ENCODE measurements around the gene PPIF.

PPIF gene

DNA sequence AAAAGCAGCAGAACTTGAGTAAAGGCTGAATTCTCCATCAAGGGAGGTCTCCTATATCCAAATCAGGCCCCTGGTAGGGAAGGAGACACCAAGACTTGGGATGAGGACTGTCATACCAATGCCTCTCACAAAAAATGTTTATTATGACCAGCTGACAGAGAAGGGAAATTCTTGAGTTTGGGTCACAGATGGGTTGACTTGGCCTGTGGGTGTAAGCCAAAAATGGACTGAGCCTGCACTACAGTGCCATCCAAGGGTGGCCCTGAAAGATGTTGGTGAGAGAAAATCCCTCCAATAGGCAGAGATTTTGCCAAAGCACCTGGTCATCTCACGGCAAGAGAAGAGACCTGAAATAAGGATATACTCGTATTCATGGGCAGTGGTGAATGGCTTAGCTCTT lies 27.0 kb upstream of the PPIF start:
- TF ChIP-seq GATA2 (IDR thresholded peaks at IDR 0.05; ENCODE audit: low read depth, low read length) (no peak), GATA3 (IDR thresholded peaks at IDR 0.05; ENCODE audit: low read depth, low read length) (no peak)

DNA sequence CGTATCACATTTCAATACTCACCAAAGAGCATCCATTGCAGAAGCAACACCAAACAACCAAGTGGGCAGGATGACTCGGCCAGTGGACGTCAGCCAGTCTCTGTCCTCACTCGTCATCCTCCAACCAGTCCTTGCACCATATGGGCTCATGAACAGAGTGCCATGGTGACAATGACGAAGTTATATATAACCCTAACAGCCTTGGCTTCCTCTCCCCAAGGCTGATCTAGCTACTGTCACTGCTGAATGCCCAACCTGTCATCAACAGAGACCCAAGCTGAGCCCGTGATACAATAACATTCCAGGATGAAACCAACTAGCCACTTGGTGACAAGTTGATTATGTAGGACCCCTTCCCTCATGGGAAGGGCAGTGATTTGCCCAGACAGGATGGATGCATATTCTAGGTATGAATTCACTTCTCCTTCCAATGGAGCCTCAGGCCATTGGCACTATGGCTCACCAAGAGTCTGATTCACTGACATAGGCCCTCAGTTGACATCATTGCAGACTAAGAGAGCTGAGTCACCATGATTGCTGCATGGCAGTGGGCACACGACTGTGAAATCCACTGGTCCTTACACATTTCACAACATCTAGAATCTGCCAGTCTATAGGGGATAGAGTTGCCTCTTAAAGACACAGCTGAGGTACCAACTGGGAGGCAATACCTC lies 26.3 kb upstream of the PPIF start:
- no peak for TF ChIP-seq GATA2 (IDR thresholded peaks at IDR 0.05; ENCODE audit: low read depth, low read length)
- no peak for TF ChIP-seq GATA3 (IDR thresholded peaks at IDR 0.05; ENCODE audit: low read depth, low read length)

- TF ChIP-seq GATA2 (IDR thresholded peaks at IDR 0.05; ENCODE audit: low read depth, low read length) (no peak), GATA3 (IDR thresholded peaks at IDR 0.05; ENCODE audit: low read depth, low read length) (no peak)
Measured at GRCh38 chr10:79321494-79321882, 25.8 kb upstream of the PPIF start.

GRCh38 chr10:79321951-79322350 lies 25.3 kb upstream of the PPIF start:
- TF ChIP-seq GATA3 (IDR thresholded peaks at IDR 0.05; ENCODE audit: low read depth, low read length) (no peak), GATA2 (IDR thresholded peaks at IDR 0.05; ENCODE audit: low read depth, low read length) (no peak)

GRCh38 chr10:79322616-79323543 lies 24.4 kb upstream of the PPIF start:
- TF ChIP-seq GATA2 (IDR thresholded peaks at IDR 0.05; ENCODE audit: low read depth, low read length) (no peak), GATA3 (IDR thresholded peaks at IDR 0.05; ENCODE audit: low read depth, low read length) (no peak)

DNA sequence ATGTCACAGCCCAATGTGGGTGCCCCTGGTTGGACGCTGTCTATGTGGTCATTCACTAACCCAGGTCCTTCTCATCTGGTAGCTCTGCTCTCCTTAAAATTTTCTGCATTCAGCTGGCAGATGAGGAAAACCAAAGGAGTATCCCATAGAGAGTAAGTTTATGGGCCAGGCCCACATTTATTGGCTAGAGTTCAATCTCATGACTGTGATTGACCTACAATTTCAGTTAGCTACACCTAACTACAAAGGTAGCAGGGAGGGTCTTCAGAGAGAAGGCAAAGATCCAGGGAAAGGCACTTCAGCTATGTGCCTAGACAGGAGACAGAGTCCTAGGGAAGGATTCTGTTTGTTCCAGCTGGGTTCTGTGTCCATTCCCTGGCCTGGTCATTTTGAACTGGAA lies 23.7 kb upstream of the PPIF start:
- TF ChIP-seq GATA2 (IDR thresholded peaks at IDR 0.05; ENCODE audit: low read depth, low read length) (no peak), GATA3 (IDR thresholded peaks at IDR 0.05; ENCODE audit: low read depth, low read length) (no peak)

- no peak for TF ChIP-seq GATA3 (IDR thresholded peaks at IDR 0.05; ENCODE audit: low read depth, low read length)
- TF ChIP-seq GATA2 (IDR thresholded peaks at IDR 0.05; ENCODE audit: low read depth, low read length), result no peak
Measured at GRCh38 chr10:79324032-79324695, 23.1 kb upstream of the PPIF start.

DNA sequence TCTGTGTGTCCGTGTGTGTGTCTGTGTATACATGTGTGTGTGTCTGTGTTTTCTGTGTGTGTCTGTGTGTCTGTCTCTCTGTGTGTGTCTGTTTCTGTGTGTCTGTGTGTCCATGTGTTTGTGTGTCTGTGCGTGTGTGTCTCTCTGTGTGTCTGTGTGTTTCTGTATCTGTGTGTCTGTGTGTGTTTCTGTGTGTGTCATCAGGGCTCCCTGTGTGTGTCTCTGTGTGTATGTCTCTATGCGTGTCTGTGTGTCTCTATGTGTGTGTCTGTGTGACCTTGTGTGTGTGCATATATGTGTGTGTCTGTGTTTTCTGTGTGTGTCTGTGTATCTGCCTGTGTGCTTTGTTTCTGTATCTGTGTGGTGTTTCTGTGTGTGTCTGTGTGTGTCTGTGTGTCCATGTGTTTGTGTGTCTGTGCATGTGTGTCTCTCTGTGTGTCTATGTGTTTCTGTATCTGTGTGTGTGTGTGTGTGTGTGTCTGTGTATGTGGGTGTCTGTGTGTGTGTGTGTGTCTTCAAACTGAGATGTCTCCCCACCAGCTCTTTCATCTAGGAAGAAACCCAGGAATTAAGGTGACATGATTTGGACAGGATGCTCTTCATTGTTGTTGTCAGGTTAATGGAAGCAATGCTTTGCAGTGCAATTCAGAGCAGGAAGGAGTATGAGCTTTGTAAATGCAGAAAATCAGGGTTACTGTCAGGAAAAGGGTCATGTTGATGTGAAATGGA lies 20.7 kb upstream of the PPIF start:
- TF ChIP-seq GATA2 (IDR thresholded peaks at IDR 0.05; ENCODE audit: low read depth, low read length), result no peak
- no peak for TF ChIP-seq GATA3 (IDR thresholded peaks at IDR 0.05; ENCODE audit: low read depth, low read length)

DNA sequence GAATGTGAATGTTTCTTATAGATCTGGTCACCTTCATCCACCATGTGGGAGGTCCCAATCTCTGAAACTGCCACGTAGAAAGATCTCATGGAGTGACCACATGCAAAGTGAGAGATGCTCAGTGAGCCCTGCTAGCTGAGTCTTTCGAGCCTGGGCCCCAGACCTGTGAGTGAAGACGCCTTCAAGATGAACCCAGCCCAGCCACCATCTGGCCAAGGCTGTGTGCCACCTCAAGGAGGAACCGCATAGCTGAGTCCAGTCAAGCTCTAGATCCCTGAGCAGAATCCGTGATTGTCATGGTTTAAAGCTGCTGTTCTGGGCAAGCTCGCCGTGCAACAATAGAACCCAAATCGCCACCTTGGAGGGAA lies 20.2 kb upstream of the PPIF start:
- TF ChIP-seq GATA3 (IDR thresholded peaks at IDR 0.05; ENCODE audit: low read depth, low read length) (no peak), GATA2 (IDR thresholded peaks at IDR 0.05; ENCODE audit: low read depth, low read length) (no peak)

GRCh38 chr10:79328147-79328701 lies 19.0 kb upstream of the PPIF start:
- no peak for TF ChIP-seq GATA2 (IDR thresholded peaks at IDR 0.05; ENCODE audit: low read depth, low read length)
- no peak for TF ChIP-seq GATA3 (IDR thresholded peaks at IDR 0.05; ENCODE audit: low read depth, low read length)

DNA sequence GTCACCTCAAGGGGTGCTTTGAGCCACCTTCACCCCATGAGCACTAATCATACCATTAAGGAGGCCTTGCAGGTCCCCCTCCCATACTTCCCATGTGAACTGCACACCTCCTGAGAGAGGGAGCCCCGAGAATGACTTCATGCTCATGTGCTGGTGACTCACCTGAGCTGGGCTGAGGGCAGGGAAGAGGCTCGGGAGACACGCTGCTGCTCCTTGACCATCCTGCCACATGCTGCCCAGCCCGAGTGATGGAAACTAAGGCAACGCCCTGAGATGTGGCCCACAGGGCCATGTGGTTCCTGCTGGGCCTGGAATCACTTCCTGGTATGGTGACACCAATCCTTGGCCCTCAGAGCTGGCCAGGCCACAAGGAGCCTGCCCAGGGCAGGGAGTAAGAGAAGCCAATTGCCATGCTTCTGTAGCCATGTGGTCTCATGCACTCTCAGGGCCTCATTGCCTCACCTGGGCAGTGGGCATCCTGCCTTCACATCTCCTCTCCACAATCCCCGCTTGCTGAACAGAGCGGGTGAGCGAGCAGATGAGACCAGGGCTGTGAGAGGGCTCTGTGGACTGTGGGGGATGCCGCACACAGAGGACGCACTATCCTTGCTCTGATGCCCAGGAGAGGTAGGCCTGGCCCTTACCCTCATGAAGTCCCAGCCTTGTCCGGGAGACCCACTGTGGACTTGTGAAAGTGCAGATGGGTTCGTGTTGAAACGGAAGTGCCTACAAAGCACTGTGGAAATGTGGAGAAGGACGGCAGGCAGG lies 18.3 kb upstream of the PPIF start:
- TF ChIP-seq GATA2 (IDR thresholded peaks at IDR 0.05; ENCODE audit: low read depth, low read length) (no peak), GATA3 (IDR thresholded peaks at IDR 0.05; ENCODE audit: low read depth, low read length) (no peak)

- TF ChIP-seq GATA2 (IDR thresholded peaks at IDR 0.05; ENCODE audit: low read depth, low read length) (no peak), GATA3 (IDR thresholded peaks at IDR 0.05; ENCODE audit: low read depth, low read length) (no peak)
Measured at GRCh38 chr10:79329529-79329928, 17.7 kb upstream of the PPIF start.

GRCh38 chr10:79331226-79331625 lies 16.0 kb upstream of the PPIF start:
- TF ChIP-seq GATA3 (IDR thresholded peaks at IDR 0.05; ENCODE audit: low read depth, low read length) (no peak), GATA2 (IDR thresholded peaks at IDR 0.05; ENCODE audit: low read depth, low read length) (no peak)
